ENCODE data around the gene VAMP2.

Gene VAMP2

DNA sequence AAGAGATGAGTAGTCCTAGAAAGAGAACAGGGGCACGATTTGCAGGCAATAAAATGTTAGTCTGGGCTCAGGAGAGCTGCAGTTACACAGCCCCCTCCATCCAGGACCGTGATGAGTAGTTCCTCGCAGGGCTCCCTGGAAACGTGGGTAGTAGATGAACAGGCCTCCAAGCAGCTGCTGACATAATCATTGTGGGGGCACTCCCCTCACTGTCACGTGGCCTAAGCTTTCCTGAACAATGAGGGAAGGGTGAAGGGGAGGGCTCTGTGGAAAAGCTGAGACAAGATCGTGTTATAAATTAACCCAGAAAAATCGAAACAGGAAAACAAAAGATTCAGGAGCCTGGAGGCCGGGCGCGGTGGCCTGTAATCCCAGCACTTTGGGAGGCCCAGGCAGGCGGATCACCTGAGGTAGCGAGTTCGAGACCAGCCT lies 9.2 kb downstream of the VAMP2 start (continued):
- TF ChIP-seq, protein P1, sequence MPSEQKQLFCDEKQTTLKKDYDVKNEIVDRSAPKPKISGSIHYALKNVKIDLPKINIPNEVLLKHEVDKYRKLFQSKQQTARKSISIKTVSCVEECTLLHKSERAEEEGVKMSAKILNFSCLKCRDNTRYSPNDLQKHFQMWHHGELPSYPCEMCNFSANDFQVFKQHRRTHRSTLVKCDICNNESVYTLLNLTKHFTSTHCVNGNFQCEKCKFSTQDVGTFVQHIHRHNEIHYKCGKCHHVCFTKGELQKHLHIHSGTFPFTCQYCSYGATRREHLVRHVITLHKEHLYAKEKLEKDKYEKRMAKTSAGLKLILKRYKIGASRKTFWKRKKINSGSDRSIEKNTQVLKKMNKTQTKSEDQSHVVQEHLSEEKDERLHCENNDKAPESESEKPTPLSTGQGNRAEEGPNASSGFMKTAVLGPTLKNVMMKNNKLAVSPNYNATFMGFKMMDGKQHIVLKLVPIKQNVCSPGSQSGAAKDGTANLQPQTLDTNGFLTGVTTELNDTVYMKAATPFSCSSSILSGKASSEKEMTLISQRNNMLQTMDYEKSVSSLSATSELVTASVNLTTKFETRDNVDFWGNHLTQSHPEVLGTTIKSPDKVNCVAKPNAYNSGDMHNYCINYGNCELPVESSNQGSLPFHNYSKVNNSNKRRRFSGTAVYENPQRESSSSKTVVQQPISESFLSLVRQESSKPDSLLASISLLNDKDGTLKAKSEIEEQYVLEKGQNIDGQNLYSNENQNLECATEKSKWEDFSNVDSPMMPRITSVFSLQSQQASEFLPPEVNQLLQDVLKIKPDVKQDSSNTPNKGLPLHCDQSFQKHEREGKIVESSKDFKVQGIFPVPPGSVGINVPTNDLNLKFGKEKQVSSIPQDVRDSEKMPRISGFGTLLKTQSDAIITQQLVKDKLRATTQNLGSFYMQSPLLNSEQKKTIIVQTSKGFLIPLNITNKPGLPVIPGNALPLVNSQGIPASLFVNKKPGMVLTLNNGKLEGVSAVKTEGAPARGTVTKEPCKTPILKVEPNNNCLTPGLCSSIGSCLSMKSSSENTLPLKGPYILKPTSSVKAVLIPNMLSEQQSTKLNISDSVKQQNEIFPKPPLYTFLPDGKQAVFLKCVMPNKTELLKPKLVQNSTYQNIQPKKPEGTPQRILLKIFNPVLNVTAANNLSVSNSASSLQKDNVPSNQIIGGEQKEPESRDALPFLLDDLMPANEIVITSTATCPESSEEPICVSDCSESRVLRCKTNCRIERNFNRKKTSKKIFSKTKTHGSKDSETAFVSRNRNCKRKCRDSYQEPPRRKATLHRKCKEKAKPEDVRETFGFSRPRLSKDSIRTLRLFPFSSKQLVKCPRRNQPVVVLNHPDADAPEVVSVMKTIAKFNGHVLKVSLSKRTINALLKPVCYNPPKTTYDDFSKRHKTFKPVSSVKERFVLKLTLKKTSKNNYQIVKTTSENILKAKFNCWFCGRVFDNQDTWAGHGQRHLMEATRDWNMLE (tag by site-specific recombination; conservative IDR thresholded peaks at IDR 0.05; ENCODE audit: low read depth), result no peak; the same call in 1 of the 2 replicates
- no peak for TF ChIP-seq ZNF692 (tag by site-specific recombination; IDR thresholded peaks at IDR 0.05)
- no peak for TF ChIP-seq ZNF777 (tag by site-specific recombination; IDR thresholded peaks at IDR 0.05; ENCODE audit: borderline replicate concordance)
- TF ChIP-seq, protein P2, sequence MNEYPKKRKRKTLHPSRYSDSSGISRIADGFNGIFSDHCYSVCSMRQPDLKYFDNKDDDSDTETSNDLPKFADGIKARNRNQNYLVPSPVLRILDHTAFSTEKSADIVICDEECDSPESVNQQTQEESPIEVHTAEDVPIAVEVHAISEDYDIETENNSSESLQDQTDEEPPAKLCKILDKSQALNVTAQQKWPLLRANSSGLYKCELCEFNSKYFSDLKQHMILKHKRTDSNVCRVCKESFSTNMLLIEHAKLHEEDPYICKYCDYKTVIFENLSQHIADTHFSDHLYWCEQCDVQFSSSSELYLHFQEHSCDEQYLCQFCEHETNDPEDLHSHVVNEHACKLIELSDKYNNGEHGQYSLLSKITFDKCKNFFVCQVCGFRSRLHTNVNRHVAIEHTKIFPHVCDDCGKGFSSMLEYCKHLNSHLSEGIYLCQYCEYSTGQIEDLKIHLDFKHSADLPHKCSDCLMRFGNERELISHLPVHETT (tag by site-specific recombination; IDR thresholded peaks at IDR 0.05), result 0 out of 2 replicates have a peak, but pooled peaks have one; percentile 6
- TF ChIP-seq PATZ1 (tag by site-specific recombination; IDR thresholded peaks at IDR 0.05), result peak; percentile 89
- TF ChIP-seq GLIS1 (tag by site-specific recombination; IDR thresholded peaks at IDR 0.05), result peak; percentile 50
- TF ChIP-seq ZNF521 (tag by site-specific recombination; IDR thresholded peaks at IDR 0.05), result no peak
- peak; percentile 45; the same call in 1 of the 2 replicates for TF ChIP-seq EGR2 (tag by site-specific recombination; IDR thresholded peaks at IDR 0.05; ENCODE audit: low read depth)

DNA sequence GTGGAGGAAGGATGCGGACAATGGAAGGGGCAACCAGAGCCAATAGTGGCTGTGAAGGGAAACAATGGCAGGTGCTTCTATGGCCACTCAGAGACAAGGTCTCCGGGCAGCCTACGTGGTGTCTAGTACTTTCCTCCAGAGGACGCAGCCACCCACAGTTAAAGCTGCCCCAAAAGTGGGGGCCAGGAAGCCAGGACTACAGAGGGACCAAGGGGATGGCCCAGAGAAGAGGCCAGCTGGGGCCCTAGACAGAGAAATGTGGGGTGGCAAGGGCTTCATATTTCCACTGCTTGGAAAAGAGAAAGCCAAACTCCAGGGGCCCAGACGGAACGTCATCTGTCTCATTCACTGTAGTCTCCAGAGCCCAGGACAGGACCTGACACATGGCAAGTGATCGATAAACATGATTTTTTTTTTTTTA lies 9.7 kb downstream of the VAMP2 start:
- CTCF ChIA-PET, result interaction anchor here (0.7 to 3.2 kb wide), 3 partner anchors 34 to 344 kb away, joined by 4 to 15 read pairs (median 4); partner anchors contain the start of gene ALOXE3
- Histone ChIP-seq H3K4me3 (ENCODE audit: low read depth, low read length) (no peak overlapping the region), H3K27ac (ENCODE audit: extremely low read depth, low read depth, low read length) (peak overlapping the region; percentile 74; the same call in 1 of the 2 replicates), H3K36me3 (ENCODE audit: control insufficient read depth in 2 of 2, insufficient read depth in 1 of 2, low read length in 2 of 2) (peaks cover 1 to 25% of the 10 kb centered on the region in 2 experiments; a peak in 2 of 3 replicates), H3K4me1 (ENCODE audit: control insufficient read depth, insufficient read depth, low read length) (peaks cover 25% of the 10 kb centered on the region), H3K9me3 (ENCODE audit: control insufficient read depth, insufficient read depth, low read depth, low read length) (no peaks in the 10 kb centered on the region)
- TF ChIP-seq ZNF791 (tag by site-specific recombination; IDR thresholded peaks at IDR 0.05) (no peak), PRDM1 (tag by site-specific recombination; IDR thresholded peaks at IDR 0.05) (peak; percentile 43; the same call in 1 of the 2 replicates), ZNF629 (tag by site-specific recombination; IDR thresholded peaks at IDR 0.05) (no peak), ZNF24 (tag by site-specific recombination; IDR thresholded peaks at IDR 0.05) (no peak), ZNF843 (tag by site-specific recombination; IDR thresholded peaks at IDR 0.05) (no peak), REPIN1 (tag by site-specific recombination; IDR thresholded peaks at IDR 0.05; ENCODE audit: low read depth) (no peak), ZNF23 (tag by site-specific recombination; IDR thresholded peaks at IDR 0.05; ENCODE audit: borderline replicate concordance) (no peak)
- TF ChIP-seq, protein P3, sequence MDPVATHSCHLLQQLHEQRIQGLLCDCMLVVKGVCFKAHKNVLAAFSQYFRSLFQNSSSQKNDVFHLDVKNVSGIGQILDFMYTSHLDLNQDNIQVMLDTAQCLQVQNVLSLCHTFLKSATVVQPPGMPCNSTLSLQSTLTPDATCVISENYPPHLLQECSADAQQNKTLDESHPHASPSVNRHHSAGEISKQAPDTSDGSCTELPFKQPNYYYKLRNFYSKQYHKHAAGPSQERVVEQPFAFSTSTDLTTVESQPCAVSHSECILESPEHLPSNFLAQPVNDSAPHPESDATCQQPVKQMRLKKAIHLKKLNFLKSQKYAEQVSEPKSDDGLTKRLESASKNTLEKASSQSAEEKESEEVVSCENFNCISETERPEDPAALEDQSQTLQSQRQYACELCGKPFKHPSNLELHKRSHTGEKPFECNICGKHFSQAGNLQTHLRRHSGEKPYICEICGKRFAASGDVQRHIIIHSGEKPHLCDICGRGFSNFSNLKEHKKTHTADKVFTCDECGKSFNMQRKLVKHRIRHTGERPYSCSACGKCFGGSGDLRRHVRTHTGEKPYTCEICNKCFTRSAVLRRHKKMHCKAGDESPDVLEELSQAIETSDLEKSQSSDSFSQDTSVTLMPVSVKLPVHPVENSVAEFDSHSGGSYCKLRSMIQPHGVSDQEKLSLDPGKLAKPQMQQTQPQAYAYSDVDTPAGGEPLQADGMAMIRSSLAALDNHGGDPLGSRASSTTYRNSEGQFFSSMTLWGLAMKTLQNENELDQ (tag by site-specific recombination; IDR thresholded peaks at IDR 0.05; ENCODE audit: low read depth), result no peak
- POLR2A ChIA-PET, result interaction anchor here (1.3 to 2.0 kb wide), 4 partner anchors 10 to 57 kb away, joined by 4 to 16 read pairs (median 8); partner anchors contain the start of genes ALOXE3, AURKB and VAMP2

Measured in HEK293 (cell line).